PC-9 (cell line): ENCODE data around the gene MYO1E. TPM values are rescaled to one million over a fixed set of nuclear protein-coding genes. Genes with fewer than 3 reads are reported as not detected.
A peak's percentile ranks its signal among the peaks of the same experiment; 100 is the strongest.

ENCODE experiments used
- BruUV-seq: library from RNA; stranded (reverse); fragments of 400-500 nt; replicated peaks from 2 replicates; lab custom pipeline; 2021; lab: Mats Ljungman, UMichigan
- CTCF ChIA-PET: fragments of 300-600 bp; sonication (Branson Sonifier 250); formaldehyde crosslinking; loops from one replicate; lab custom pipeline; 2022; ENCODE audit warnings: antibody characterized with exemption; lab: Charles Lee
- POLR2A ChIA-PET: fragments of 300-600 bp; sonication (Branson Sonifier 250); formaldehyde crosslinking; loops from one replicate; lab custom pipeline; 2022; ENCODE audit warnings: antibody characterized with exemption; ENCODE audit not compliant: unreplicated experiment; lab: Charles Lee
- DNase-seq, 2 experiments: peaks; one replicate each; pipeline versions ENCODE4 v3.0.0 to v3.0.0-alpha.2; 2015 to 2022; ENCODE audit warnings: mixed read lengths in 1 of 2
- H2AFZ ChIP-seq: fragments of 200-600 bp; sonication (generic); 2 replicates; pipeline ENCODE4 v1.8.1; 2017; ENCODE audit warnings: antibody characterized with exemption
- H3F3A ChIP-seq: fragments of 200-600 bp; sonication (generic); 2 replicates; pipeline ENCODE4 v1.8.1; 2017; ENCODE audit warnings: antibody characterized with exemption, mild to moderate bottlenecking, low read depth; ENCODE audit not compliant: insufficient read depth
- H3K27ac ChIP-seq: fragments of 200-600 bp; sonication (generic); 2 replicates; pipeline ENCODE4 v1.6.1; 2016; ENCODE audit warnings: mixed run types
- H3K27me3 ChIP-seq: fragments of 200-600 bp; sonication (generic); 2 replicates; pipeline ENCODE4 v1.6.1; 2016; ENCODE audit warnings: low read depth, mixed run types; ENCODE audit not compliant: insufficient read depth
- H3K36me3 ChIP-seq: fragments of 200-600 bp; sonication (generic); 2 replicates; pipeline ENCODE4 v1.6.1; 2016; ENCODE audit warnings: low read depth, mixed run types
- H3K4me1 ChIP-seq: fragments of 200-600 bp; sonication (generic); replicated peaks from 2 replicates; pipeline ENCODE4 v1.6.1; 2016; ENCODE audit warnings: mixed run types; ENCODE audit not compliant: insufficient read depth
- H3K4me2 ChIP-seq: fragments of 200-600 bp; sonication (generic); 2 replicates; pipeline ENCODE4 v1.6.1; 2017; ENCODE audit warnings: mixed run types
- H3K4me3 ChIP-seq: fragments of 200-600 bp; sonication (generic); 2 replicates; pipeline ENCODE4 v1.6.1; 2016; ENCODE audit warnings: mixed run types
- H3K79me2 ChIP-seq: fragments of 200-600 bp; sonication (generic); 2 replicates; pipeline ENCODE4 v1.6.1; 2017; ENCODE audit warnings: low read depth, mixed run types
- H3K9me2 ChIP-seq: fragments of 200-600 bp; sonication (generic); 2 replicates; pipeline ENCODE4 v1.8.1; 2017; ENCODE audit warnings: mild to moderate bottlenecking; ENCODE audit not compliant: insufficient read depth
- H3K9me3 ChIP-seq: fragments of 200-600 bp; sonication (generic); 2 replicates; pipeline ENCODE4 v1.8.1; 2016; ENCODE audit warnings: low read depth; ENCODE audit not compliant: insufficient read depth
- H4K20me1 ChIP-seq: fragments of 200-600 bp; sonication (generic); 2 replicates; pipeline ENCODE4 v1.8.1; 2017; ENCODE audit not compliant: insufficient read depth
- EZH2 ChIP-seq: fragments of 200-600 bp; sonication (generic); IDR thresholded peaks from 2 replicates; pipeline ENCODE4 v1.8.0; 2017; ENCODE audit warnings: antibody characterized with exemption, low read depth
- intact Hi-C: fragments of 100-400 bp; cut with micrococcal nuclease; formaldehyde crosslinking; loops from one replicate; pipeline ENCODE4 v1.10.0; 2022; ENCODE audit not compliant: unreplicated experiment
- total RNA-seq: library from RNA; stranded (reverse); gene quantifications from 2 replicates; pipeline ENCODE4 v1.2.3, GENCODE V29; 2021
- TF ChIP-seq, protein P1 (sequence below): fragments of 200-600 bp; sonication (generic); conservative IDR thresholded peaks from 2 replicates; pipeline ENCODE4 v1.6.1; 2017; ENCODE audit warnings: mixed run types, antibody characterized with exemption, mild to moderate bottlenecking, moderate library complexity

Gene MYO1E
- total RNA-seq, 1 experiment from 2014 or later: 156 TPM

DNA sequence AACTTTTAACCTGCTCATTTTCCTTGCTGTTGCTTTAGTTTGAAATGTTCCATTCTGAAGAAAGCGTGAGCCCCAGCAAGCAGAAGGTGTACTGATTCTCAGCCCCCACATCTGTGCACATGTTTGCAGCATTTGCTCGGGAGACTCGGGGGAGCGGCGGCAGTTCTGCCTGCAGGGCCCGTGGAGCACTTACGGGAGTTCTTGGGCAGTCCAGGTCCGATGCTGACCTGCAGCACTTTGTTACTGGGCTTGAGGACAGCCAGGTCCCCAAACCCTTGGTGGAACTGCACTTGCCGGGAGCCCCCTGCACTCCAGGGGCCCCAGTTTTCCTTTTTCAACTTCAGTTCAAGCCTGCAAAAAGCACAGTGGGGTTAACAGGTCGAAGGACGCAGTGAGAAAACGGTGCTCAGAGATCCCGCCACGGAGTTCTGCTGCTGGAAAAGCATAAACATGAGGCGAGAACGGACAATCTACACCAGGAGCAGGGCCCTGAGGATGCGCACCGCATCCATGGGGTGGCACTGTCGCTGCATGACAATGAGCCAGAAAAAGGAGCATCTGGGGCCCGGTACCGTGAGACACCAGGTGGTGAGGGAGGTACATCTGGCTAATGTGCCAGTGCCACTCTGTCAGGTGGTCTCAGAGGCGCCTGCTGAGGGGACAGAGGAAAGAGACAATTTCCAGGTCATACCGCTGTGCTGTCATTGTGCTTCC lies 211.6 kb downstream of the MYO1E start:
- Histone ChIP-seq H3K27me3 (no peaks in the 10 kb centered on the region), H3K9me2 (no peaks in the 10 kb centered on the region), H3K27ac (no peak overlapping the region), H3F3A (no peaks in the 10 kb centered on the region), H3K4me3 (no peak overlapping the region), H4K20me1 (no peaks in the 10 kb centered on the region), H3K4me2 (no peak overlapping the region), H2AFZ (no peak overlapping the region), H3K79me2 (no peaks in the 10 kb centered on the region), H3K4me1 (no peaks in the 10 kb centered on the region), H3K36me3 (peaks cover 7% of the 10 kb centered on the region), H3K9me3 (no peaks in the 10 kb centered on the region)
- intact Hi-C loops: loop anchor here (1.0 kb wide), 1 partner anchor 332 kb away; no protein-coding TSS in a partner anchor
- BruUV-seq: no TSS peak
- DNase-seq: peak in 1 of 2 experiments; percentile 29
- ChIA-PET CTCF (no interaction called here), POLR2A (interaction anchor here (0.5 kb wide), 1 partner anchor 9 kb away, joined by 10 read pairs; no protein-coding TSS in a partner anchor)
- TF ChIP-seq, protein P1, sequence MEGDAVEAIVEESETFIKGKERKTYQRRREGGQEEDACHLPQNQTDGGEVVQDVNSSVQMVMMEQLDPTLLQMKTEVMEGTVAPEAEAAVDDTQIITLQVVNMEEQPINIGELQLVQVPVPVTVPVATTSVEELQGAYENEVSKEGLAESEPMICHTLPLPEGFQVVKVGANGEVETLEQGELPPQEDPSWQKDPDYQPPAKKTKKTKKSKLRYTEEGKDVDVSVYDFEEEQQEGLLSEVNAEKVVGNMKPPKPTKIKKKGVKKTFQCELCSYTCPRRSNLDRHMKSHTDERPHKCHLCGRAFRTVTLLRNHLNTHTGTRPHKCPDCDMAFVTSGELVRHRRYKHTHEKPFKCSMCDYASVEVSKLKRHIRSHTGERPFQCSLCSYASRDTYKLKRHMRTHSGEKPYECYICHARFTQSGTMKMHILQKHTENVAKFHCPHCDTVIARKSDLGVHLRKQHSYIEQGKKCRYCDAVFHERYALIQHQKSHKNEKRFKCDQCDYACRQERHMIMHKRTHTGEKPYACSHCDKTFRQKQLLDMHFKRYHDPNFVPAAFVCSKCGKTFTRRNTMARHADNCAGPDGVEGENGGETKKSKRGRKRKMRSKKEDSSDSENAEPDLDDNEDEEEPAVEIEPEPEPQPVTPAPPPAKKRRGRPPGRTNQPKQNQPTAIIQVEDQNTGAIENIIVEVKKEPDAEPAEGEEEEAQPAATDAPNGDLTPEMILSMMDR: peak; percentile 41
- no peak for TF ChIP-seq EZH2

GRCh38 chr15:59159210-59159609 lies 213.5 kb downstream of the MYO1E start:
- Histone ChIP-seq H3K27me3 (no peaks in the 10 kb centered on the region), H3K4me3 (no peak overlapping the region), H3K79me2 (no peaks in the 10 kb centered on the region), H4K20me1 (no peaks in the 10 kb centered on the region), H3K4me1 (no peaks in the 10 kb centered on the region), H3K27ac (no peak overlapping the region), H3K36me3 (peaks cover 12% of the 10 kb centered on the region), H2AFZ (no peak overlapping the region), H3F3A (no peaks in the 10 kb centered on the region), H3K9me3 (no peaks in the 10 kb centered on the region), H3K9me2 (no peaks in the 10 kb centered on the region), H3K4me2 (no peak overlapping the region)
- DNase-seq: no peak
- TF ChIP-seq EZH2: no peak
- TF ChIP-seq, protein P1: no peak
- BruUV-seq: no TSS peak
- CTCF ChIA-PET: no interaction called here
- POLR2A ChIA-PET: no interaction called here
- intact Hi-C loops: no loop called here

GRCh38 chr15:59158701-59159034 lies 214.0 kb downstream of the MYO1E start:
- BruUV-seq: no TSS peak
- ChIA-PET POLR2A (no interaction called here), CTCF (no interaction called here)
- no peak for DNase-seq
- Histone ChIP-seq H2AFZ (no peak overlapping the region), H3K9me3 (no peaks in the 10 kb centered on the region), H3F3A (no peaks in the 10 kb centered on the region), H3K27ac (no peak overlapping the region), H3K27me3 (no peaks in the 10 kb centered on the region), H3K4me1 (no peaks in the 10 kb centered on the region), H3K4me2 (no peak overlapping the region), H3K79me2 (no peaks in the 10 kb centered on the region), H4K20me1 (no peaks in the 10 kb centered on the region), H3K36me3 (peaks cover 12% of the 10 kb centered on the region), H3K9me2 (no peaks in the 10 kb centered on the region), H3K4me3 (no peak overlapping the region)
- TF ChIP-seq EZH2: no peak
- TF ChIP-seq, protein P1: no peak
- intact Hi-C loops: no loop called here
